ENCODE measurements around the gene ABRACL. TPM values are rescaled to one million over a fixed set of nuclear protein-coding genes. Genes with fewer than 3 reads are reported as not detected.

Gene ABRACL
- total RNA-seq, 1 experiment from 2014 or later = 117 TPM

DNA sequence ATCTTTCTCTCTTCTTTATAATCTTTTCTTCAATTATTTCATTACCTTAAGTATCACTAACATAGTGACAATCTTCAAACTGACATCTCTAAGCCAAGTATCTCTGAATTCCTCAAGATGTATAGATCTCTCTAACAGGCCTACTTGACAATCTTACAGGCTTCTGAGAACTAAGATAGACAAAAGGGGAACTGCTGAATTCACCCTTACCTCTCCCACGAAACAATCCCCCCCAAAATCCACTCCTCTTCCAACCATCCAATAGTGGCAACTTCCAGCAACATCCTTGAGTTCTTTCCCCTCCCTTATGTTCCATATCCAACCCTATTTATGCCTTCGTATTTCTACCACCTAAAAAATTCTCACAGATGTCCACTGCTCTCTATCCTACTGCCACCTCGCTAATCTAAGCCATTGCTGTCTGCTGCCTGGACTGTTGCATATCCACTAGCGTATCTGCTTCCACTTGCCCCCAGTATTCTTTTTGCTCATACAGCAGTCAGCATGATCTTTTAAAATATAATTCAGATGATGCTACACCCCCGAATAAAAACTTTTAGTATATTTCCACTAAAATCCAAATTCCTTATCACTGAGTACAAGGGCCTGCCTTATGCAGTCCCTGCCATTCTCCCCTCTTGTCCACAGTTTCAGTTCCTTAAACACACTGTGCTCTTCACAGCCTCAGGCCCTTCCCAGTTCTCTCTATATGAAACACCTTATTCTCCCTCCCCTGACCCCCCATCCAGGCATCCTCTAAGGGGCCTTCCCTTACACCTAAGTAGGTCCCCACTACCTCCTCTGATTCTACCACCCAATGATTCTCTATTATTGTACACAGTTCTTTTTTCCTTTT is 48.5 kb upstream of the ABRACL start:
- TF ChIP-seq OVOL2 (CRISPR knock-in tag; IDR thresholded peaks at IDR 0.05; ENCODE audit: borderline replicate concordance) (no peak), JUN (CRISPR knock-in tag; IDR thresholded peaks at IDR 0.05) (no peak)
- ChIA-PET POLR2A (interaction anchor here (0.7 kb wide), 2 partner anchors 145 to 162 kb away, joined by 3 to 12 read pairs; no protein-coding TSS in a partner anchor), CTCF (no interaction called here)
- Mint-ChIP-seq H3K9me3 (no peaks in the 10 kb centered on the region), H3K27me3 (ENCODE audit: low read depth) (no peaks in the 10 kb centered on the region), H3K4me1 (peaks cover 56% of the 10 kb centered on the region), H3K36me3 (no peaks in the 10 kb centered on the region), H3K4me3 (no peak overlapping the region), H3K27ac (peak overlapping the region; percentile 26)
- DNase-seq (ENCODE audit: low spot score) = no peak
- ATAC-seq = no peak

DNA sequence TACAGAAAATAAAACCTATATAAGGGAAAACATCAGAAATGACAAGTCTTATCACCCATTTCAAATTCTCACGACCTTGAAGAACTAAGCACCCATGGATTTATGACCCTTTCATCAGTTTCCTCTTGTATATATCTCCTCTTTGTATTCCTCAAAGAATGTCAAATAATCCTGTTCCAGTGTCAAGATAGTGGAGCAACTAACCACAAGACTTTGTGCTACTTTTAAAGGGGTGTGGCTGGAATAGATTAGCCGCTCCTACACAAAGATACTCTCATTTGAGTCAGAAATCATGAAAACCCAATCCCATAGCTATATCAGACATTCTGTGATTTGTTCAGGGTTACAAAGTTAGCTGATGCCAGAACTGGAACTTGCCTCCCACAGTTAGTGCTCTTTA is 47.1 kb upstream of the ABRACL start:
- Mint-ChIP-seq H3K9me3 (no peaks in the 10 kb centered on the region), H3K4me1 (peaks cover 44% of the 10 kb centered on the region), H3K27me3 (ENCODE audit: low read depth) (no peaks in the 10 kb centered on the region), H3K27ac (no peak overlapping the region), H3K36me3 (no peaks in the 10 kb centered on the region), H3K4me3 (no peak overlapping the region)
- no peak for ATAC-seq
- TF ChIP-seq ESRRA (CRISPR knock-in tag; IDR thresholded peaks at IDR 0.05; ENCODE audit: borderline replicate concordance) (no peak), CREB1 (CRISPR knock-in tag; IDR thresholded peaks at IDR 0.05) (no peak), SP1 (CRISPR knock-in tag; conservative IDR thresholded peaks at IDR 0.05) (no peak), ZNF138 (CRISPR knock-in tag; conservative IDR thresholded peaks at IDR 0.05) (no peak), TCF7 (CRISPR knock-in tag; IDR thresholded peaks at IDR 0.05; ENCODE audit: low read depth) (no peak), EMX1 (CRISPR knock-in tag; IDR thresholded peaks at IDR 0.05) (no peak), ZNF317 (CRISPR knock-in tag; IDR thresholded peaks at IDR 0.05; ENCODE audit: borderline replicate concordance, low read depth) (no peak), ZNF121 (CRISPR knock-in tag; IDR thresholded peaks at IDR 0.05) (no peak)
- TF ChIP-seq, protein P1, sequence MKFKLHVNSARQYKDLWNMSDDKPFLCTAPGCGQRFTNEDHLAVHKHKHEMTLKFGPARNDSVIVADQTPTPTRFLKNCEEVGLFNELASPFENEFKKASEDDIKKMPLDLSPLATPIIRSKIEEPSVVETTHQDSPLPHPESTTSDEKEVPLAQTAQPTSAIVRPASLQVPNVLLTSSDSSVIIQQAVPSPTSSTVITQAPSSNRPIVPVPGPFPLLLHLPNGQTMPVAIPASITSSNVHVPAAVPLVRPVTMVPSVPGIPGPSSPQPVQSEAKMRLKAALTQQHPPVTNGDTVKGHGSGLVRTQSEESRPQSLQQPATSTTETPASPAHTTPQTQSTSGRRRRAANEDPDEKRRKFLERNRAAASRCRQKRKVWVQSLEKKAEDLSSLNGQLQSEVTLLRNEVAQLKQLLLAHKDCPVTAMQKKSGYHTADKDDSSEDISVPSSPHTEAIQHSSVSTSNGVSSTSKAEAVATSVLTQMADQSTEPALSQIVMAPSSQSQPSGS (CRISPR knock-in tag; IDR thresholded peaks at IDR 0.05; ENCODE audit: borderline replicate concordance, low read depth) = no peak
- TF ChIP-seq, protein P2, sequence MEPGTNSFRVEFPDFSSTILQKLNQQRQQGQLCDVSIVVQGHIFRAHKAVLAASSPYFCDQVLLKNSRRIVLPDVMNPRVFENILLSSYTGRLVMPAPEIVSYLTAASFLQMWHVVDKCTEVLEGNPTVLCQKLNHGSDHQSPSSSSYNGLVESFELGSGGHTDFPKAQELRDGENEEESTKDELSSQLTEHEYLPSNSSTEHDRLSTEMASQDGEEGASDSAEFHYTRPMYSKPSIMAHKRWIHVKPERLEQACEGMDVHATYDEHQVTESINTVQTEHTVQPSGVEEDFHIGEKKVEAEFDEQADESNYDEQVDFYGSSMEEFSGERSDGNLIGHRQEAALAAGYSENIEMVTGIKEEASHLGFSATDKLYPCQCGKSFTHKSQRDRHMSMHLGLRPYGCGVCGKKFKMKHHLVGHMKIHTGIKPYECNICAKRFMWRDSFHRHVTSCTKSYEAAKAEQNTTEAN (CRISPR knock-in tag; IDR thresholded peaks at IDR 0.05) = no peak
- TF ChIP-seq, protein P3, sequence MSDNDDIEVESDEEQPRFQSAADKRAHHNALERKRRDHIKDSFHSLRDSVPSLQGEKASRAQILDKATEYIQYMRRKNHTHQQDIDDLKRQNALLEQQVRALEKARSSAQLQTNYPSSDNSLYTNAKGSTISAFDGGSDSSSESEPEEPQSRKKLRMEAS (CRISPR knock-in tag; IDR thresholded peaks at IDR 0.05) = no peak
- CTCF ChIA-PET = no interaction called here
- no peak for DNase-seq (ENCODE audit: low spot score)
- POLR2A ChIA-PET = no interaction called here

DNA sequence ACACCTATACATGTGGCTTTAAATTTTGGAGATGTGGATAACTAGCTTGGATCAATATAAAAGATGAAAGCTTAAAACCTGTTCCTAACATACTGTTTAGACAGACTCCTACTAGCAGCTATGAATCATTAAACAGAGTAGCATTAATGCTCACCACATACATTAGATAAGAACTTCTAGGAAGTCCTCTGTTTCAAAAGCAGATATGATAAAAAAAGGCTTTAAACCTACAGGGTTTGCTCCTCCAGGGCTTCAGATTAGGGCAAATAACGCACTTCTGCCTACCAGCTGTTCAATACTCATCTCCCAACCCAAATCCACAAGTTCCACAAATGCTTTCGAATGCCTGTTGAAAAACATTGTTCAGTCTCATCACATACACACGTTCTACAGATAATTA is 42.0 kb upstream of the ABRACL start:
- Mint-ChIP-seq H3K27ac (no peak overlapping the region), H3K27me3 (ENCODE audit: low read depth) (no peaks in the 10 kb centered on the region)
- CTCF ChIA-PET = interaction anchor here (0.9 to 2.3 kb wide), 4 partner anchors 9 to 171 kb away, joined by 3 to 9 read pairs (median 4); no protein-coding TSS in a partner anchor
- TF ChIP-seq, protein P4, sequence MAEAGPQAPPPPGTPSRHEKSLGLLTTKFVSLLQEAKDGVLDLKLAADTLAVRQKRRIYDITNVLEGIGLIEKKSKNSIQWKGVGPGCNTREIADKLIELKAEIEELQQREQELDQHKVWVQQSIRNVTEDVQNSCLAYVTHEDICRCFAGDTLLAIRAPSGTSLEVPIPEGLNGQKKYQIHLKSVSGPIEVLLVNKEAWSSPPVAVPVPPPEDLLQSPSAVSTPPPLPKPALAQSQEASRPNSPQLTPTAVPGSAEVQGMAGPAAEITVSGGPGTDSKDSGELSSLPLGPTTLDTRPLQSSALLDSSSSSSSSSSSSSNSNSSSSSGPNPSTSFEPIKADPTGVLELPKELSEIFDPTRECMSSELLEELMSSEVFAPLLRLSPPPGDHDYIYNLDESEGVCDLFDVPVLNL (CRISPR knock-in tag; IDR thresholded peaks at IDR 0.05; ENCODE audit: borderline replicate concordance, low read depth) = no peak
- no peak for TF ChIP-seq NR3C1 (CRISPR knock-in tag; conservative IDR thresholded peaks at IDR 0.05; ENCODE audit: low read depth)
- TF ChIP-seq, protein P5, sequence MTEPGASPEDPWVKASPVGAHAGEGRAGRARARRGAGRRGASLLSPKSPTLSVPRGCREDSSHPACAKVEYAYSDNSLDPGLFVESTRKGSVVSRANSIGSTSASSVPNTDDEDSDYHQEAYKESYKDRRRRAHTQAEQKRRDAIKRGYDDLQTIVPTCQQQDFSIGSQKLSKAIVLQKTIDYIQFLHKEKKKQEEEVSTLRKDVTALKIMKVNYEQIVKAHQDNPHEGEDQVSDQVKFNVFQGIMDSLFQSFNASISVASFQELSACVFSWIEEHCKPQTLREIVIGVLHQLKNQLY (CRISPR knock-in tag; IDR thresholded peaks at IDR 0.05) = no peak
- no peak for TF ChIP-seq GRHL2 (CRISPR knock-in tag; IDR thresholded peaks at IDR 0.05; ENCODE audit: insufficient replicate concordance, severe bottlenecking)
- no peak for TF ChIP-seq EMX1 (CRISPR knock-in tag; IDR thresholded peaks at IDR 0.05)
- TF ChIP-seq NFE2L1 (CRISPR knock-in tag; IDR thresholded peaks at IDR 0.05) = no peak
- no peak for TF ChIP-seq TP53 (CRISPR knock-in tag; IDR thresholded peaks at IDR 0.05)
- no peak for TF ChIP-seq RORB (CRISPR knock-in tag; IDR thresholded peaks at IDR 0.05)
- no peak for TF ChIP-seq ZNF263 (CRISPR knock-in tag; IDR thresholded peaks at IDR 0.05; ENCODE audit: low read depth)
- TF ChIP-seq, protein P6, sequence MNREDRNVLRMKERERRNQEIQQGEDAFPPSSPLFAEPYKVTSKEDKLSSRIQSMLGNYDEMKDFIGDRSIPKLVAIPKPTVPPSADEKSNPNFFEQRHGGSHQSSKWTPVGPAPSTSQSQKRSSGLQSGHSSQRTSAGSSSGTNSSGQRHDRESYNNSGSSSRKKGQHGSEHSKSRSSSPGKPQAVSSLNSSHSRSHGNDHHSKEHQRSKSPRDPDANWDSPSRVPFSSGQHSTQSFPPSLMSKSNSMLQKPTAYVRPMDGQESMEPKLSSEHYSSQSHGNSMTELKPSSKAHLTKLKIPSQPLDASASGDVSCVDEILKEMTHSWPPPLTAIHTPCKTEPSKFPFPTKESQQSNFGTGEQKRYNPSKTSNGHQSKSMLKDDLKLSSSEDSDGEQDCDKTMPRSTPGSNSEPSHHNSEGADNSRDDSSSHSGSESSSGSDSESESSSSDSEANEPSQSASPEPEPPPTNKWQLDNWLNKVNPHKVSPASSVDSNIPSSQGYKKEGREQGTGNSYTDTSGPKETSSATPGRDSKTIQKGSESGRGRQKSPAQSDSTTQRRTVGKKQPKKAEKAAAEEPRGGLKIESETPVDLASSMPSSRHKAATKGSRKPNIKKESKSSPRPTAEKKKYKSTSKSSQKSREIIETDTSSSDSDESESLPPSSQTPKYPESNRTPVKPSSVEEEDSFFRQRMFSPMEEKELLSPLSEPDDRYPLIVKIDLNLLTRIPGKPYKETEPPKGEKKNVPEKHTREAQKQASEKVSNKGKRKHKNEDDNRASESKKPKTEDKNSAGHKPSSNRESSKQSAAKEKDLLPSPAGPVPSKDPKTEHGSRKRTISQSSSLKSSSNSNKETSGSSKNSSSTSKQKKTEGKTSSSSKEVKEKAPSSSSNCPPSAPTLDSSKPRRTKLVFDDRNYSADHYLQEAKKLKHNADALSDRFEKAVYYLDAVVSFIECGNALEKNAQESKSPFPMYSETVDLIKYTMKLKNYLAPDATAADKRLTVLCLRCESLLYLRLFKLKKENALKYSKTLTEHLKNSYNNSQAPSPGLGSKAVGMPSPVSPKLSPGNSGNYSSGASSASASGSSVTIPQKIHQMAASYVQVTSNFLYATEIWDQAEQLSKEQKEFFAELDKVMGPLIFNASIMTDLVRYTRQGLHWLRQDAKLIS (CRISPR knock-in tag; IDR thresholded peaks at IDR 0.05; ENCODE audit: borderline replicate concordance) = no peak
- no peak for TF ChIP-seq OVOL2 (CRISPR knock-in tag; IDR thresholded peaks at IDR 0.05; ENCODE audit: borderline replicate concordance)

More for the DNA sequence above, 42.0 kb upstream of the ABRACL start:
- H3K4me1 Mint-ChIP-seq = peaks cover 14% of the 10 kb centered on the region
- DNase-seq (ENCODE audit: low spot score) (no peak), ATAC-seq (no peak)
- H3K36me3 Mint-ChIP-seq = no peaks in the 10 kb centered on the region
- POLR2A ChIA-PET = interaction anchor here (0.6 to 1.7 kb wide), 5 partner anchors 8 to 383 kb away, joined by 3 to 10 read pairs (median 3); partner anchors contain the start of gene ABRACL
- no peaks in the 10 kb centered on the region for H3K9me3 Mint-ChIP-seq
- H3K4me3 Mint-ChIP-seq = peak overlapping the region; percentile 84; the same call in 1 of the 2 replicates

Data from WTC11 (cell line).